Inflammatory macrophage (primary cell): ENCODE measurements around the gene PERM1.
A peak's percentile ranks its signal among the peaks of the same experiment; 100 is the strongest.

Source experiments
- DNase-seq, 2 donors: peaks; one replicate each; pipeline ENCODE4 v3.0.0-alpha.2; 2020 to 2022

Gene PERM1

DNA sequence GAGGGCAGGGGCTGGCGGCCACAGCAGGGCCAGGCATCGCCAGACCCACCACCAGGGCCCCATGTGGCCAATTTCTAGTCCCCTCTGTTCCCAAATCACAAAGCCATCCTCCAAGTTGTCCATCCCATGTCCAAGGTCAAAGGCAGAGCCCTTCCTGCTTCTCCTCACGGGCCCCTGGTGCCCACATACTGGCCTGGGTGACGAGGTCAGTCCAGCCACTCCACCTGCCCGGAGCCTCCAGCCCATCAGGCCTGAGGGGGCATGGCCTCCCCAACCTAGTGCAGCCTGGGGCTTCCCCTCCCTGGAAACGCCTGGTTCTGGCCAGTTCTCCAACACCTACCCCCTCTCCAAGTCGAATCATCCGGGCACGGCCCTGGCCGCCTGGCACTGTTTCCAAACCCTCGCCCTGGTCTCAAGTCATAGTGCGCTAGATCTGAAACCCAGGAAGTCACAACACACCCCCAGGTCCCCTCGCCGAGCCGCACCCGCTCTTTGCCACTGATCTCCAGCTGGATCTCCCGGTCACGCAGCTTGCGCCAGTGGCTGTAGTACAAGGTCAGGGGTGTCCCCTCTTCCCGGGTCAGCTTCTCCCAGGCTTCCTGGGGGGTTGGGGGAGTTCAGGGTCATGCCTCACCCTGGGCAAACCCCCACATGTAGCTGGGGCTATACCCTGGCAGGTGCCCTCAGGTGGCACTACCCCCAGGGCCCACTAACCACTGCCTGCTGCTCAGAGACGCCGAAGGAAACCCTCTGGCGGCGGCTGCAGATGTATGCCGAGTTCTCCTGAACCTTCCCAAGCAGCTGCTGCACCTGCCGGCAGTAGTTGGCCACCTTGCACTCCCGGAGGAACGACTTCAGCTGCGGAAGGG, 36.0 kb downstream of the PERM1 start:
- DNase-seq: no peak

DNA sequence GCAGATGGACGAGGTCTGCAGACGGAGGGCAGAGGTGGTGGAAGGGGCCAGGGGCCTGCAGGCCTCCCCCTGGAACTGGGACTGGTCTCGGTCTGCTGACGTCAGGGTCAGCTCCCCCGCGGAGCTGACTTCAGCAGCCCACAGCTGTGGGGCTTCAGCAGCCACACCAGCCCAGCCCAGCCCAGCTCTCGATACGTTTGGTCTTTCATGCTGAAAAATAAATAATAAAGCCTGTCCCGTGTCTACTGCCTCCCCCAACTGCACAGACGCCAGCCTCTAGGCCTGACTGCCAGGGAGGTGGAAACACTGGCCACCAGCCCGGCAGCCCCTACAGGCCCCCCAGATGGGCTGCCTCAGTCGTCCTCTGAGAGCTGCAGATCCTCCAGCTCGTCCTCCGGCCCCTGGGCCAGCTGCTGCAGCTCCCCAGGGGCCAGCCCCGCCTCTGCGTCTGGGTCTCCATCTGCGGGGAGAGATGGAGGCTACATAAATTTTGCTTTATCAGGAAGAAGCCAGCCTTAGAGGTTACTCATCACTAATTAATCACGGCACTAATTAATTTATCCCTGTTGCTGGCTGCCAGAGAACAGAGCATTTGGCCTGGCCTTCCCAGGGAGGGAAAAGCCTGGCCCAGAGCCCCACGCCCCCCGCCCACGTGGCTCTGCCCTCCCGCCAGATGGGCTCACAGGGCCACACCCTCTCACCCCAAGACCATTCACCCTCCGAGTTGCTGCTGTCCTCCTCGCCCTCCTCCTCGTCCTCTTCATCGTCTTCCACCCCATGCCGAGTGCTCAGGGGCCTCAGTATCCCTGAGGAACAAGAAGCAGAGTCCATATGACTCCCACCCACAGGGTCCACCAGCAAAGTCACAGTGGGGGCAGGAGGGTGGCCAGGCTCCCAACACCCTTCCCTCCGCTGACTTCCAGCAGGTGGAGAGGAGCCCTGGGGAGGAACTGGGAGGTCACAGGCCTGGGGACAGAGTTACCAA, 37.3 kb downstream of the PERM1 start:
- no peak for DNase-seq

DNA sequence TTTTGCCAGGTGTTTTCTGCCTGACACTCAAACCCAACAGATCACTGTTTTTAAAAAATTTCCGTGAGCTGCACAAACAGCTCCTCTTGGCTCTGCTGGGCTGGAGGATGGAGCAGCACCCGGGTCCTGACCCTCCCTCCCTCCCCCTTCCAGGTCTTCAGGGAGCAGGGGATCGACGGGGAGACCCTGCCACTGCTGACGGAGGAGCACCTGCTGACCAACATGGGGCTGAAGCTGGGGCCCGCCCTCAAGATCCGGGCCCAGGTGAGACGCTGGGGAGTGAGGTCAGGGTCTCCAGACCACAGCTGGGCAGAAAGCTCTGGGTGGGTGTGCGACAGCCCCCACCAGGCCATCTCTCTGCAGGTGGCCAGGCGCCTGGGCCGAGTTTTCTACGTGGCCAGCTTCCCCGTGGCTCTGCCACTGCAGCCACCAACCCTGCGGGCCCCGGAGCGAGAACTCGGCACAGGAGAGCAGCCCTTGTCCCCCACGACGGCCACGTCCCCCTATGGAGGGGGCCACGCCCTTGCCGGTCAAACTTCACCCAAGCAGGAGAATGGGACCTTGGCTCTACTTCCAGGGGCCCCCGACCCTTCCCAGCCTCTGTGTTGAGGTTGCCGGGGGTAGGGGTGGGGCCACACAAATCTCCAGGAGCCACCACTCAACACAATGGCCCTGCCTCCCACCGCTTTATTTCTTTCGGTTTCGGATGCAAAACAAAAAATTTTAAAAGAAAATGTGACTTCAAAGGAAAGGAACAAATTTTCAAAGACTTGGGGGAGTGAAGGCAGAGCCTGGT, 38.1 kb downstream of the PERM1 start:
- no peak for DNase-seq

DNA sequence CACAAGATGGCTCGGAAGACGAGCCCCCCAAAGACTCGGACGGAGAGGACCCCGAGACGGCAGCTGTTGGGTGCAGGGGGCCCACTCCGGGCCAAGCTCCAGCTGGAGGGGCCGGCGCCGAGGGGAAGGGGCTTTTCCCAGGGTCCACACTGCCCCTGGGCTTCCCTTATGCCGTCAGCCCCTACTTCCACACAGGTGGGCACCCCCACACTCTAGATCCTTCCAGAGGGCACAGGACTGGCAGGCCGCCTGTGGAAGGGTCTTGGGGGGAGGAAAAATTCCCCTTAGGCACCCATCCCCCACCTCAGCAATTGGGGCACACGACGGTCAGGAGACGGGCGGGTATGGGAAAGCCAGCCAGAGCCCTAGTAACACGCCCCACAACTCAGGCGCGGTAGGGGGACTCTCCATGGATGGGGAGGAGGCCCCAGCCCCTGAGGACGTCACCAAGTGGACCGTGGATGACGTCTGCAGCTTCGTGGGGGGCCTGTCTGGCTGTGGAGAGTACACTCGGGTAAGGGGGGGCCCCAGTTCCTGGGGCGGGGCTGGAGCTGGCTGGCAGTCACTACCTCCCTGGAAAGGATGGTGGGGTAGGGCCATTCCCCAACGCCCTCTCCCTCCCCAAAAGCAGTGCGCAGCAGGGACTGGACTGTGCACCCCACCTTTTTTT, 38.9 kb downstream of the PERM1 start:
- DNase-seq: no peak

DNA sequence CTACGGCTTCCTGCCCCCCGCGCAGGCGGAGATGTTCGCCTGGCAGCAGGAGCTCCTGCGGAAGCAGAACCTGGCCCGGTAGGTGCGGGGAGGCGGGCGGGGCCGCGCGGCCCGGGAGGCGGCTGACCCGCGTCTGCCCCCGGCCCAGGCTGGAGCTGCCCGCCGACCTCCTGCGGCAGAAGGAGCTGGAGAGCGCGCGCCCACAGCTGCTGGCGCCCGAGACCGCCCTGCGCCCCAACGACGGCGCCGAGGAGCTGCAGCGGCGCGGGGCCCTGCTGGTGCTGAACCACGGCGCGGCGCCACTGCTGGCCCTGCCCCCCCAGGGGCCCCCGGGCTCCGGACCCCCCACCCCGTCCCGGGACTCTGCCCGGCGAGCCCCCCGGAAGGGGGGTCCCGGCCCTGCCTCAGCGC, 39.5 kb downstream of the PERM1 start:
- no peak for DNase-seq

DNA sequence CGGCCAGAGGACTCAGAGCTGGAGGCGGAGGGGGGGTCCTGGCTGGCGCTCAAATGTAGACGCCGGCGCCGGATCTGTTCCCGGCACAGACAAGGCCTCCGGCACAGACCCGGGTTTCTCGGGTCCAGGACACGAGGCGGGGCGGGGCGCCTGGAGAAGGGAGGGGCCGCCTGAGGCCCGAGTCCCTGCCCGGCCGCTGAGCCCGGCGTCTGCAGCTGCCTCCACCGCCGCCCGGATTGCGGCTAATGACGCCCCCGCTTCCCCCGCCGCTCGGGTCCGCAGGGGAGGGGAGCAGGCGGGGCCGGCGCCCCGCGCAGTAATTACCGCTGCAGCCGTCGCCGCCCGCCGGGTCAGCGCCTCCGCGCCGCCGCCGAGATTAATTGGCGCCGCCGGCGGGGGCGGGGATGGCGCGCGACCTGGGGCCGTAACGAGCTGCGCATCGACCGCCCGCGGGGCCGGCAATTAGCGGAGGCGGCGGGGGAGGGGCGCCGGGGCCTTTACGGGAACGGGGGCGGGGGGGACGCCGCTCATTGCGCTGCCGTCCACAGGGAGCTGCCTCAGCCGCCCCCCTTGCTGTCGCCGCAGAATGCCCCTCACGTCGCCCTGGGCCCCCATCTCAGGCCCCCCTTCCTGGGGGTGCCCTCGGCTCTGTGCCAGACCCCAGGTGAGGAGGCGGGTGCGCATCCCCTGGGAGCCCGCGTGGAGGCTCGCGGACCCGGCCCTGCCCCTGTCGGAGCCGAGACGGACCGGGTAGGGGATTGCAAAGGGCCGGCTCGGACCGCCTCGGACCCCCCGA, 40.1 kb downstream of the PERM1 start:
- peak; percentile 9 to 19 for DNase-seq

DNA sequence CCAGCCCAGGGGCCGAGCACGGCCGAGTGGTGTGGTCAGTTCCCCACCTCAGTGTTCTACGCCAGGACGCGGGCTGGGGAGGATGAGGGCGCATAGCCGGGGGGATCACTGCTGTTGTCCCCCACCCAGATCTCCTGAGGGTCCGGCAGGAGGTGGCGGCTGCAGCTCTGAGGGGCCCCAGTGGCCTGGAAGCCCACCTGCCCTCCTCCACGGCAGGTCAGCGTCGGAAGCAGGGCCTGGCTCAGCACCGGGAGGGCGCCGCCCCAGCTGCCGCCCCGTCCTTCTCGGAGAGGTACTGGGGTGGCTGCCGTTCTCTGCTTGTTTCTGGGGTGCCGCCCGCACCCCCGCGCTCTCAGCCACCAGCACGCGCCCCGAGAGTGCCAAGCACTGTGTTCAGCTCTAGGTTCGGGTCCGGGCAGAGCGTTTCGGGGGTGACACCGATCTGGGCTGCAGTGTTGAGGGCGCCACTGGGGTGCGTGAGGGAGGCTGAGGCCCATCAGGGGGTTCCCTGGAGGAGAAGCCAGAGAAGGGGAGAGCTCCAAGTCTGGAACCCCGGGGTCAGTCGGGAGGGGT, 40.8 kb downstream of the PERM1 start:
- DNase-seq: no peak

DNA sequence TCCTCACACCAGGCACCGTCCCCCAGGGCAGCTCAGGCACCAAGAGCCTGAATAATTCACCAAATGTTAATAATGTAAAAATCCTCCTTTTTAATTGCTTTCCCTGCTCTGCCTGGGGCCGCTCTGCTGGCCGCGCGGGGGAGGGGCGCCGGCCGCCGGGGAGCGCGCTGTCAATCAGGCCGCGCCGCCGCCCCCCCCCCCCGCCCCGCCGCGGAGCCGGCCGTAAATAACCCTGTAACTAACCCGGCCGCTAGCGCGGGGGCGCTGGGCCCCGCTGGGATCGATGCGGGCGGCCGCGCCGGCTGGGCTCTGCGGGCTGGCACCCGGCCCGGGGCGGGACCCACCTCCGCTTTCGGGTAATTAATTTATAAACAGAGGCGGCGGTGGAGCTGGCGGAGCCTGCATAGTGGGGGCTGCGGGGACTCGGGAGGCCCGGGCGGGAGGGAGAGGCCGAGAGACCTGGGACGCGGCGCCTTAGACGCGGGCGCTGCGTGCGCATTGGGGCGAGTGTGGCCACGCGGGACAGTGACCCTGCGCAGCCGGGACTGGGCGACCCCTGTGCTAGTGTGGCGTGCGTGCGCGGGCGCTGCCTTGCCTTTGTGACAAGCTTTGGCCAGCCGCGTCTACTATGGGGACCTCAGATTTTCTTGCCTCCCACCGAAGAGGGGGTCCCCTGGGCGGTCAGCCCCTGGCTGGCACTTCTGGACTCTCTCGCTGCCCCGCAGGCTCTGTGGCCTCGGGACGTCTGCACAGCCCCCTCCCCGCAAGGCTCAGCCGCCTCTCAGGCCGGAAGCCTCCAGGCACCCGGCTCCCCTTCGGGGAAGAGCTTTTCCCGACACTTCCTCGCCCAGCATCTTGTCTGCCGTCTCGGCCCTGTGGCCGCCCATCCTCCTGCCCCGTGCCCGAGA, 41.5 kb downstream of the PERM1 start:
- no peak for DNase-seq

DNA sequence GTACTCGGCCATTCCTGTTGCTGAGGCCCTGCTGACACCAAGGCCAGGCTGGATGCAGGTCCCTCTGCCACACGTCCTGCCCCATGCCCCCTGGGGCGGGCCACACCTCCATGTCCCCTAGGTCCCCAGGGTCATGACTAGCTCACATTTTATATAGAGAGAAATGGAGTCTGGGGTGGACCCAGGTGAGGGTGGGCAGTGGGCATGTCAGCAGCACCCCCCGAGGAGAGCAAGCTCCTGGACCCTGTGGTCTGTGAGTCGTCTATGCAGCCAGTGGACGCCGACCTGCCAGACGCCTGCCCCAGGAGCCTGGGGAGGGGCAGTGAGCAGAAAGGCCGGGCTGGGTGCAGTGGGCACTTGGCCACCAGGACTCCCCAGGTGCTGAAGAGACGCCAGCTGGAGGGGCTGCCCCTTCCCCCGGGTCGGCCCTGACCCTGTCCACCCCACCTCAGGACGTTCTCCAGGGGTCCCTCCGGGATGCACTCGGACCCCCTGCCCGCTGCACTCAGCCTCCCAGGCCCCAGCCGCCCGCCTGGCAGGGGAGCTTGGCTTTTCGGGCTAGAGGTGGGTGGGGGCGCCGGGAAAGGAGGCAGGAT, 42.3 kb downstream of the PERM1 start:
- no peak for DNase-seq

DNA sequence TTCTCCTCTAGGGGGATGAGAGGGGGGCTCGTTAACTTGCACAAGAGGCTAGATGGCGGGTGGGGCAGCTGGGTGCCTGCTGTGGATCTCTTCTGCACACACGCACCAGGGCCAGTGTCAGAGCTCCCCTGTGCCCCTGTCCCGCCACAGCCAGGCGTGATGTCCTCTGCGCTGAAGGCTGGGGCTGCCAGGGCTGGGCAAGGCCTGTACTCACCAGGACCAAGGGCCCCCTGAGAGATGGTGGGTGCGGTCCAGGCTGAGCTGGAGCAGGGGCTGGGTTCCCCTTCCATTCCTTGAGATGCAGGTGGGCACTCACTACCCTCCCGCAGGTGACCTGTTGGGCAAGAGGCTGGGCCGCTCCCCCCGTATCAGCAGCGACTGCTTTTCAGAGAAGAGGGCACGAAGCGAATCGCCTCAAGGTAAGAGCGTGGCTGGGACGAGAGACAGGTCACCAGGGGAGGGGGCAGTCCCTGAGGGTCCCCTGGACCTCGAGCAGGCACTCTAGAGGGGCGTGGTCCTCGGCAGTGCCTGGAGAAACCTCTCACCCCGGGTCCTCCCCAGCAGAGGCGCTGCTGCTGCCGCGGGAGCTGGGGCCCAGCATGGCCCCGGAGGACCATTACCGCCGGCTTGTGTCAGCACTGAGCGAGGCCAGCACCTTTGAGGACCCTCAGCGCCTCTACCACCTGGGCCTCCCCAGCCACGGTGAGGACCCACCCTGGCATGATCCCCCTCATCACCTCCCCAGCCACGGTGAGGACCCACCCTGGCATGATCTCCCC, 43.0 kb downstream of the PERM1 start:
- DNase-seq: no peak

DNA sequence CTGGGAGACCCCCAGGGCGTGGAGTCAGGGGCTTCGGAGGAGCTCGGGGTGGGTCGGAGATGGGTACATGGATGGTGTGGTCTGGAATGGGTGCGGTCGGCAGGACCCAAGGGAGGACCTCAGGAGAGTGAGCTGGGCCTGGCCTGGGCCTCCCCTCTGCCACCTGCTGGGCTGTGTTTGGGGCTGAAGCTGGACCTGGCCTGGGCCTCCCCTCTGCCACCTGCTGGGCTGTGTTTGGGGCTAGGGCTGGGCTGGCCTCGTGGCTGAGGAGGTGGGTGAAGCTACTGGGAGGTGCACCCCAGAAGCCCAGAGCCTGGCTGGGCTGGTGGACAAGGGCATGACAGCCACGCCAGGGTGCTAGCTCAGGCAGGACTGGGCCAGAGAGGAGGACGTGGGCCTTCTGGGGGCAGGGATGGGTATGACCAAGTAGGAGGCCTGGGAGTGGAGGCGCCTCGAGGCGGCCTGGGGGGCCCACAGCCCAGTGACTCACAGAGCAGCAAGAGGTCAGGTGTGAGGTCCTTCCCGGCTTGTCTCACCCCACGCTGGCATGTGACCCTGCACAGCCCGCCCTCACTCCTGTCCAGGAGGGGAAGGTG, 43.7 kb downstream of the PERM1 start:
- DNase-seq: peak; percentile 22 to 46

DNA sequence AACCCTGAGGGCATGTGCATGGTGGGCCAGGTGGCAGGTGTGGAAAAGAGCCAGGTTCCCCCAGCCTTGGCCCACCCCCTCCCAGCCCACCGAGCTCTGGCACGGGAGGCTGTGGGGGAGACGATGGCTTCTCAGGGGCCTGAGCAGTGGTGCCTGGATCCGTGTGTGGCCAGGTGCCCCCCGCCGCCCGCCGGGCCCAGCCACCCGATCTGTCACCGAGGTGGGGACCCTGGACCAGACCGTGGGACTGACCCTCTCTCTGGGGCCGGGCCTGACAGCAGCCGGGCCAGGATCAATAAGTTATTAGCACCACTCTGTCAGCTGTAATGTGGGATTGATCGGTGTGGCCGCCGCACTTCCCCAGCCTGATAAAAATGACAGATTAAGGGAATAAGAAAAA, 44.4 kb downstream of the PERM1 start:
- DNase-seq: no peak

- no peak for DNase-seq
Measured at GRCh38 chr1:936348-937264, 45.3 kb downstream of the PERM1 start.

- no peak for DNase-seq
Measured at GRCh38 chr1:935751-936231, 46.1 kb downstream of the PERM1 start.

DNA sequence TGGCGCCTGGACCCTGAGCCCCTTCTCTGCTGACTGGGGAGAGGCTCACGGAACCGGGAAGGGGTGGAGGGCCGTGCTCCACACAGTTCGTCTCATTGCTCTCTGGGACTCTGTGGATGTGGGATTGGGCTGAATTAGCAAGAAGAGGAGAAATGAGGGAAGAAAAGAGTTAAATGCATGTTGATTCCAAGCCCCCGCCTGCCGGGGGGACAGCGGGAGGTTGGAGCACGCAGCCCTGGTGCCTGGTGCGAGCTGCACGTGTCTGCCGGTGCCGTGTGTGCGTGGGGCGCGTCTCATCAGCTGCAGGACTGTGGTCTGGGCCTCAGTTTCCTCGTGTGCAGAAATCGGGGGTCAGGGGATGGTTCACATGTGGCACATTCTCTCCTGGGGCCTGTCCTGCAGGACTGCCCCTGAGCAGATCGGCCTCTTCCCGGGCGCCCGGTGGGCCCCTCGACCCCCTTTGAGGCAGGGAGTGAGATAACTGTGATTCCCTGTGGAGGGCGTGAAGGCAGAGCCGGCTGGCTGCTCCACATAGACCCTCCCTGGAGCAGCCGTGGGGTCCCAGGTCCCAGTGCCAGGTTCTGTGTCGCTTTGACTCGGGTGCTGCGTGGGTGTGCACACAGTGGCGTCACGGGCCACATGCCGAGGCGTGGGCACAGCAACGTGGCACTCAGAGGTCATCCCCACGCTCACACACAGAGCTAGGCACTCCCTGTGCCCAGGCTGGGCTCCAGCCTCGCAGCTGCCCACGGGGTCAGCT, 46.7 kb downstream of the PERM1 start:
- peak in 1 of 2 donors; percentile 44 for DNase-seq

DNA sequence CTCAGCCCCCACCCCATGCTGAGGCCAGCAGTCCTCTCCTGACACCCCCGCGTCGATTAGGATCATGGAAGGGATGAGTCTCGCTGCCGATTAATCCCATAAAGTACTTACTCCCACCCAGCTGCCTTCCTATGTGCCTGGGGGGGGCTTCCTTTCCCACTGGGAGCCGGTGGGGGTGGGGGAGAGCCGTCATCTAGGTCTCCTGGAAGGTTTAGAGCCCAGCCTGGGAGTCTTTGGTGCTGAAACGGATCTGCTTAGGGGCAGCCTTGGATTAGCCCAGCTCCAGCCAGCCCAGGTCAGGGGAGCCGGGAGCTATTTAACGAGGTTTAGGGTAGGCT, 48.3 kb downstream of the PERM1 start:
- DNase-seq: no peak
